Fibroblast of mammary gland (primary cell): ENCODE measurements around the gene PIEZO2.

Experiments
- DNase-seq: peaks from one replicate; pipeline ENCODE4 v3.0.0-alpha.2; 2010; ENCODE audit warnings: low read depth
- H3K4me3 ChIP-seq: 2 replicates; pipeline ENCODE4 v1.5.1; 2011; ENCODE audit warnings: low read depth, mild to moderate bottlenecking, low read length, moderate library complexity; ENCODE audit not compliant: control insufficient read depth
- CTCF ChIP-seq: conservative IDR thresholded peaks from 2 replicates; pipeline ENCODE4 v1.5.1; 2011; ENCODE audit warnings: low read depth, low read length, inconsistent platforms; ENCODE audit not compliant: control insufficient read depth, insufficient read depth

PIEZO2 gene

GRCh38 chr18:11004294-11004693 is 145.1 kb downstream of the PIEZO2 start:
- DNase-seq = peak; percentile 21
- no peak overlapping the region for H3K4me3 ChIP-seq
- TF ChIP-seq CTCF = no peak

- TF ChIP-seq CTCF = no peak
- H3K4me3 ChIP-seq = no peak overlapping the region
- DNase-seq = no peak
These were observed 146.6 kb downstream of the PIEZO2 start for GRCh38 chr18:11002796-11003195.

GRCh38 chr18:11002277-11002676 is 147.1 kb downstream of the PIEZO2 start:
- no peak for DNase-seq
- TF ChIP-seq CTCF = no peak
- no peak overlapping the region for H3K4me3 ChIP-seq

- DNase-seq = no peak
- no peak for TF ChIP-seq CTCF
- no peak overlapping the region for H3K4me3 ChIP-seq
These were observed 149.3 kb downstream of the PIEZO2 start for GRCh38 chr18:11000071-11000470.

- no peak overlapping the region for H3K4me3 ChIP-seq
- no peak for DNase-seq
- no peak for TF ChIP-seq CTCF
These were observed 151.5 kb downstream of the PIEZO2 start for GRCh38 chr18:10997885-10998284.

GRCh38 chr18:10995550-10995949 is 153.8 kb downstream of the PIEZO2 start:
- no peak for TF ChIP-seq CTCF
- no peak overlapping the region for H3K4me3 ChIP-seq
- no peak for DNase-seq

- H3K4me3 ChIP-seq = no peak overlapping the region
- DNase-seq = no peak
- TF ChIP-seq CTCF = no peak
These were observed 159.9 kb downstream of the PIEZO2 start for GRCh38 chr18:10989486-10989885.
